Activated naive CD4-positive, alpha-beta T cell treated with anti-CD3 and anti-CD28 coated beads, Interleukin-2, amount 50 U/mL, for 72 hours (primary cell): ENCODE measurements around the gene RIPK4. TPM values are rescaled to one million over a fixed set of nuclear protein-coding genes. Genes with fewer than 3 reads are reported as not detected.
"Not testable (repeated sequence)": the region's sequence is repeated elsewhere in the genome, so short reads cannot be mapped to it uniquely, and the experiment has no call there.

ENCODE experiments used
- ATAC-seq, 2 donors: fragments of 150-1000 bp; cut with Tn5 transposase; 2 replicates each; pipeline ENCODE4 v1.10.0; 2021; ENCODE audit warnings: mild to moderate bottlenecking in 2 of 2, moderate library complexity in 2 of 2
- DNase-seq, 2 donors: peaks; one replicate each; pipeline ENCODE4 v3.0.0; 2021 to 2022; ENCODE audit warnings: low spot score in 2 of 2
- H3K27ac Mint-ChIP-seq, 2 donors: one replicate each; pipeline ENCODE4 v1.8.0; 2022; ENCODE audit warnings: mild to moderate bottlenecking in 2 of 2, mixed read lengths in 2 of 2
- H3K36me3 Mint-ChIP-seq, 2 donors: one replicate each; pipeline ENCODE4 v1.8.0; 2022; ENCODE audit warnings: mixed read lengths in 2 of 2
- H3K9me3 Mint-ChIP-seq, 2 donors: one replicate each; pipeline ENCODE4 v1.8.0; 2022; ENCODE audit warnings: mixed read lengths in 2 of 2
- total RNA-seq, 2 donors: library from RNA; stranded (reverse); gene quantifications; one replicate each; pipeline ENCODE4 v1.2.3, GENCODE V29; 2022

Gene RIPK4
- total RNA-seq, 2 donors from 2014 or later, result 0.52 to 1.3 TPM

DNA sequence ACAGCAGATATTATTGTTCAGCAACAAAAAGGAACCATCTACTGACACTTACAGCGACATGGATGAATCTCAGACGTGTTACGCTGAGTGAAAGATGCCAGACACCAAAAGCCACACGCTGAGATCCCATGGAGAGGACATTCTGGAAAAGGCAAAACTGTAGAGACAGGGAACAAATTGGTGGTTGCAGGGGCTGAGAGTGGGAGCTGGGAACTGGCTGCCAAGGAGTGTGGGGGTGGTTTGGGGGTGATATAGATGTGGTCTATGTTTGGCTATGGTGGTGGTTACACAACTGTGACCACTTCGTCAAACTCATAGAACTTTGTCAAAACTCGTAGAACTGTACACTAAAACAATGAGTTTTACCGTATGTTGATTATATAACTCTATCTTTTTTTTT lies 57.7 kb downstream of the RIPK4 start:
- Mint-ChIP-seq H3K27ac (no peak overlapping the region), H3K36me3 (no peaks in the 10 kb centered on the region), H3K9me3 (peaks cover 4 to 6% of the 10 kb centered on the region in 2 donors)
- ATAC-seq, result no peak
- DNase-seq, result no peak

DNA sequence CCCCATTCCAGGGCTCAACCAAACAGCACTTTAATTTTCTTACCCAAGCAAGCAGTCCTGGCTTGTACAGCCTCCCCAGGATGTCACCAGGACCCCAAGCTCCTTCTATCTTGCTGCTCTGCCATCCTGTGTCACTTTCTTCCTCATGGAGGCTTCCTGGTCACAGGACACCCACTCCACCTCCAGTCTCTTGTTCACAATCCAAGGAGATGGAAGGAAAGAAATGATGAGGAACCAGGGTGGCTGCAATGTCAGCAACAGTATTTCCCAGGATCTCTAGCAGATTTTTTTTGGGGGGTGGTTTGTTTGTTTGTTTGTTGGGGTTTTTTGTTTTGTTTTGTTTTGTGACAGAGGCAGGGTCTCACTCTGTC lies 58.9 kb downstream of the RIPK4 start:
- no peaks in the 10 kb centered on the region for H3K36me3 Mint-ChIP-seq

DNA sequence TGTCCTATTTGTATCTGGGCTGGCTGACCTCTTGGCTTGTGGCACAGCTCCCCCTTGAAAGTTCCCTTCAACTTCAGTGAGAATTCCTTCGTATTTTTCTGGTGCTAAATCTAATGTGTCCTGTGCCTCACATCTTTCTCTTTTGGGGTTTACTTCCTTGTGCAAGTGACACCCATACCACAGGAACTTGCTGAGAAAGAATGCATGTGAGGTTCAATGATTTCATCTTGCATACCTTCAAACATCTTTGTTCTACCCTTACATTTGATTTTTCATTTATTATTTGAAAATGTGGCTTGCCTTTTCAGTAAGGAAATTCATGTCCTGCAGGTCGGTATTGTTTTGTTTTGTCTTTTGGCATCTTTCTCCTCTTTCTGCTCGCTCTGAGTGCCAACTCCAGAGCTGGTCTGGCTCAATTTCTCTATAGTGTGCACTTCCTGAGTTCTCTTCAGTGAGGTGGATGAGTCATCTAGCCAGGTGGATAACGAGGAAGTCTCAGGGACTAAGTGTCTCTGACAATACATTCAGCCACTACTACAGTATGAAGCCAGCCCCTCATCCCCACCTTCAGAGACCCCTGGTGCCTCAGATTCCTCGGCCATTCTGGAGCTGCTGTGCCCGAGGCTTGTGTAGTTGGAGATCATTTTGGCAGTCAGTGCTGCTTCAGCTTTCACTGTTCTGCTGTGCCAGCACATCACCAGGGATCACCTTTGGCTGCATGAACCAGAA lies 59.5 kb downstream of the RIPK4 start:
- ATAC-seq (no peak), DNase-seq (no peak)
- Mint-ChIP-seq H3K27ac (peak overlapping the region in 1 of 2 donors; percentile 14), H3K36me3 (no peaks in the 10 kb centered on the region), H3K9me3 (peaks cover 4 to 6% of the 10 kb centered on the region in 2 donors)

More for the DNA sequence above, 58.9 kb downstream of the RIPK4 start:
- ATAC-seq, result no peak
- peaks cover 4 to 6% of the 10 kb centered on the region in 2 donors for H3K9me3 Mint-ChIP-seq
- no peak for DNase-seq
- H3K27ac Mint-ChIP-seq, result peak overlapping the region in 1 of 2 donors; percentile 14

DNA sequence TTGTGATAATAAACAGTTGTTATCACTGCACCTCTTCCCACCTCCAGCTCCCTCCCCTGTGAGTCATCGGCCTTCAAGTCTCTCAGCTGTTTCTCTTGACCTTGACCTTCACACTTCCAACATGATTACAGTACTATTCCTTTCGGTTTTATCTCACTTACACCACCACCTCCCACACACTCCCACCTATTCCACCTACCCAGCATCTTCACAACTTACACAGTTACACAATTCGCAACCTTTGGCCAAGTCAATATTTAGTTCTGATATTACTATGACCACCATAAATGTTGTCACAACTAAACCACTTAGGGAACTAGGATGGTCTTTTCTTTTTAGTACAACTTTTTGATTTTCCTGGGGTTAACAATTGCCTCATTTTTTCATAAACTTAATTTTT lies 60.2 kb downstream of the RIPK4 start:
- peak; percentile 64 to 69 for ATAC-seq
- no peak for DNase-seq
- H3K9me3 Mint-ChIP-seq, result peaks cover 4 to 6% of the 10 kb centered on the region in 2 donors
- no peaks in the 10 kb centered on the region for H3K36me3 Mint-ChIP-seq
- no peak overlapping the region for H3K27ac Mint-ChIP-seq

DNA sequence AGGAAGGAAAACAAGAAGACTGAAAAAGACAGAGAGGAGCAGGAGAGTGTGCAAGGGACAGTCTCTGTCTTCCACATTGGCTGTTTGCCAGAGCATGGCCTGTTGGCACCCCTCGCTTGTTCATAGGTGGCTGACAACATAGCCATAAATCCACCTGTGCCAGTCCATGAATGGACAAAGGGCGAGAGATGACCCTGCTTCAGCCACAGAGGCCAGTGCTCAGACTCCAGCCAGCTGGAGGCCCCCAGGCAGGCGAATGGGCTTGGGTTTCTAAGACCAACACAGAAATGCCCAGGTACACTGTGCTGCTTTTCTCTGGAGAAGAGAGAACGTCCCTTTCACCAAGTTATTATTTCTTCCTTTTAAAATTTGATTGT lies 60.6 kb downstream of the RIPK4 start:
- Mint-ChIP-seq H3K36me3 (no peaks in the 10 kb centered on the region), H3K27ac (no peak overlapping the region), H3K9me3 (peaks cover 4 to 6% of the 10 kb centered on the region in 2 donors)
- DNase-seq (no peak), ATAC-seq (peak in 1 of 2 donors; percentile 26)

DNA sequence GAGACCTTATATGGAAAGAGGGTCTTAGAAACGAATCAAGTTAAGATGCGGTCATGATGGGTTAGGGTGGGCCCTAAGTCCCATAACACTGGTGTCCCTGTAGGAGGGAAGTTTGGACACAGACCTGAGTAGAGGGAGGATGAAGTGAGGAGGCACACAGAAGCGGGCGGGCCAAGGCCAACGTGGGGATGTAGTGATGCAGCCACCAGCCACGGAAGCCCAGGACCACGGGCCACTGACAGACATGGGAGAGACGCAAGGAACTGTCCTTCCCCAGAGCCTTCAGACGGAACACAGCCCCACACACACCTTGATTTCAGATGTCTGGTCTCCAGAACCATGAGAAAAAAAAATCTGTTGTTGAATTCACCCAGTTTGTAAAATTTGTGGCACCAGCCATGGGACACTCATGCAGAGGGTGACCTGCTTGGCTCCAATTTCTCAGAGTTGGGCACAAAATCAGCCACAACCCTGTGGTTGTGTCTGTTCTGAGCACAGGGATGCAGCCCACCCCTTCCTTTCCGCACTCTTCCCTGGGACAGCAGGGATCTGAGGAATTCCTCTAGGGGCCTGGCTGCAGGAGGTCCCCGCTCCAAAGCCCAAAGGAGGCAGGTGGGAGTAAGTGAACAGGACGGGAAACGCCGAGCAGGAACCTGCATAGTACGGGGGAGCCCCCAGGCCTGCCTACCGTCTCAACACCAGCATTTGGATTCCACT lies 61.1 kb downstream of the RIPK4 start:
- Mint-ChIP-seq H3K27ac (no peak overlapping the region), H3K36me3 (no peaks in the 10 kb centered on the region), H3K9me3 (peaks cover 4 to 6% of the 10 kb centered on the region in 2 donors)
- no peak for DNase-seq
- no peak for ATAC-seq

DNA sequence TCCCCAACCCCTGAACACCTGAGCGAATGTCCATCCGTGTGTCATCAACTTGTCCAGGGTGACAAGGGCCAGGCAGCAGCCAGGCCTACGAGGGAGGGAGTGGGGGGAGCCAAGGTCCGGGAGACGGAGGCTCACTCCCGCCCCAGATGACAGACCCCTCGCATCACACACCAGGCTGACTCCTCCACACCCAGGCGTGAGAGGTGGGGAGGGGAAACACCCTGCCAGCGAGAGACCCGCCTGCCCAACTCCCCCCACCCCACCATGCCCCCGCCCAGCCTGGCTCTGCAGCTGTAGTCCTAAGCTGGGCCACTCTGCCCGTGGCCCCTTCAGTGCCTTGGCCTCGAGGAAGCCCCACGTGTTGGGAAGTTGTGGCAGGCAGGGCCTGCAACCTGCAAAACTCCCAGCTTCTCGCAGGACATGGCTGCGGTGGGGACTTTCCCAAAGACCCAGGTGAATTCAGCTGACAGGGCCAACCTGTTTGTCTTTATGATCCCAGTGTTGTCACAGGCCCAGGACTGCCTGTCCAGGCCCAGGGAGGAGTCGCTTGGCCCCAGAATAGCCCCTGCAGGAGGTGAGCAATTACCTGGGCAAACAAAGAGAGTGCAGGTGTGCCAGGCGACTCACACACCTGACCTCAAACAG lies 62.9 kb downstream of the RIPK4 start:
- no peak for ATAC-seq
- no peak for DNase-seq
- peaks cover 4 to 6% of the 10 kb centered on the region in 2 donors for H3K9me3 Mint-ChIP-seq
- no peaks in the 10 kb centered on the region for H3K36me3 Mint-ChIP-seq
- no peak overlapping the region for H3K27ac Mint-ChIP-seq

- H3K36me3 Mint-ChIP-seq, result no peaks in the 10 kb centered on the region
- no peak for DNase-seq
- H3K9me3 Mint-ChIP-seq, result peaks cover 0 to 3% of the 10 kb centered on the region in 2 donors
- H3K27ac Mint-ChIP-seq, result no peak overlapping the region
- no peak for ATAC-seq
Observed at GRCh38 chr21:41701749-41702148, 65.1 kb downstream of the RIPK4 start.

- Mint-ChIP-seq H3K9me3 (no peaks in the 10 kb centered on the region), H3K27ac (no peak overlapping the region), H3K36me3 (no peaks in the 10 kb centered on the region)
- no peak for ATAC-seq
- no peak for DNase-seq
Observed at GRCh38 chr21:41699311-41699710, 67.5 kb downstream of the RIPK4 start.

GRCh38 chr21:41698071-41698470 lies 68.8 kb downstream of the RIPK4 start:
- DNase-seq (no peak), ATAC-seq (no peak)
- Mint-ChIP-seq H3K27ac (no peak overlapping the region), H3K9me3 (no peaks in the 10 kb centered on the region), H3K36me3 (no peaks in the 10 kb centered on the region)

GRCh38 chr21:41695513-41695912 lies 71.3 kb downstream of the RIPK4 start:
- DNase-seq (no peak), ATAC-seq (no peak)
- no peaks in the 10 kb centered on the region for H3K9me3 Mint-ChIP-seq
- H3K36me3 Mint-ChIP-seq, result no peaks in the 10 kb centered on the region
- H3K27ac Mint-ChIP-seq, result no peak overlapping the region

DNA sequence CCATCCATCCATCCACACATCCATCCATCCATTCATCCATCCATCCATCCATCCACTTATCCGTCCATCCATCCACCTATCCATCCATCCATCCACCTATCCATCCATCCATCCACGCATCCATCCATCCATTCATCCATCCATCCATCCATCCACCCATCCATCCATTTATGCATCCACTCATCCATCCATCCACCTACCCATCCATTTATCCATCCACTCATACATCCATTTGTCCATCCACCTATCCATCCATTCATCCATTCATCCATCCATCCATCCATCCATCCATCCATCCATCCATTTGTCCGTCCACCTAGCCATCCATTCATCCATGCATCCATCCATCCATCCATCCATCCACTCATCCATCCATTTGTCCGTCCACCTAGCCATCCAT lies 72.8 kb downstream of the RIPK4 start:
- ATAC-seq, DNase-seq, H3K27ac Mint-ChIP-seq, H3K36me3 Mint-ChIP-seq, H3K9me3 Mint-ChIP-seq: not testable (repeated sequence)

DNA sequence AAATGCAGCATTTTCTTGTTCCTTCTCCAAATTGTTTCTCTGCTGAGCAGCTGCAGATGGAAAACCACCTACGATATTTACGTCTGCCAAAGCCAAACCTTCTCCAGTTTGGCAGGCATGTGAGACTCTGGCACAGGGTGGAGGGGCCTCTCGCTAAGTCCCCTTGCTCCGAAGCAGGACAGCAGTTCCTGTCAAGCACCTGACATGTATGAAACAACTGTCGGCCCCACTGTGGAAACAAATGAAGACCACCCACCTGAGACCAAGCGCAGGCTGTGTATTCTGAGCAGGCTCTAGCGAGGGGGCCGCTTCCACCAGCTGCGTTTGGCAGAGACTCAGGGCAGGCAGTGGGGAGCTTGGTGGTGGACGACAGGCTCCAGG lies 74.7 kb downstream of the RIPK4 start:
- Mint-ChIP-seq H3K27ac (no peak overlapping the region), H3K36me3 (no peaks in the 10 kb centered on the region), H3K9me3 (no peaks in the 10 kb centered on the region)
- ATAC-seq, result no peak
- DNase-seq, result no peak

- DNase-seq, result no peak
- no peak overlapping the region for H3K27ac Mint-ChIP-seq
- H3K36me3 Mint-ChIP-seq, result no peaks in the 10 kb centered on the region
- H3K9me3 Mint-ChIP-seq, result no peaks in the 10 kb centered on the region
- no peak for ATAC-seq
Observed at GRCh38 chr21:41691205-41692184, 75.4 kb downstream of the RIPK4 start.
